Stimulated activated CD8-positive, alpha-beta memory T cell treated with anti-CD3 and anti-CD28 coated beads, Interleukin-12 subunit alpha, Interleukin-12 subunit beta, amount 100 ng/mL, for 4 hours (primary cell): Measurements from ENCODE around the gene MARCHF4.

Experiments used
- DNase-seq: peaks from one replicate; pipeline ENCODE4 v3.0.0-alpha.2; 2020; ENCODE audit warnings: low read depth

The MARCHF4 gene

GRCh38 chr2:216371721-216372702 lies at the start of gene MARCHF4:
TSS of gene MARCHF4 (minus strand) at chr2:216372483. CDS start at chr2:216370260, 2,223 bp downstream.
- peak; percentile 40 for DNase-seq

- DNase-seq = no peak
Measured at GRCh38 chr2:216420367-216421101, 48.3 kb upstream of the MARCHF4 start.

GRCh38 chr2:216418981-216419380 lies 46.7 kb upstream of the MARCHF4 start:
- DNase-seq = no peak

GRCh38 chr2:216416571-216417307 lies 44.5 kb upstream of the MARCHF4 start:
- no peak for DNase-seq

- DNase-seq = no peak
Measured at GRCh38 chr2:216415541-216415940, 43.3 kb upstream of the MARCHF4 start.

- no peak for DNase-seq
Measured at GRCh38 chr2:216414772-216415319, 42.6 kb upstream of the MARCHF4 start.

- DNase-seq = no peak
Measured at GRCh38 chr2:216413882-216414281, 41.6 kb upstream of the MARCHF4 start.

GRCh38 chr2:216412022-216412999 lies 40.0 kb upstream of the MARCHF4 start, which contains the start of gene SMARCAL1:
TSS of gene SMARCAL1 (plus strand) at chr2:216412484. CDS start at chr2:216414705, 2,221 bp downstream.
- peak; percentile 96 for DNase-seq

GRCh38 chr2:216410550-216410949 lies 38.3 kb upstream of the MARCHF4 start:
- DNase-seq = no peak

- no peak for DNase-seq
Measured at GRCh38 chr2:216408426-216409290, 36.4 kb upstream of the MARCHF4 start.

GRCh38 chr2:216406826-216407225 lies 34.5 kb upstream of the MARCHF4 start:
- no peak for DNase-seq

GRCh38 chr2:216405588-216405987 lies 33.3 kb upstream of the MARCHF4 start:
- DNase-seq = no peak

- DNase-seq = no peak
Measured at GRCh38 chr2:216404010-216404618, 31.8 kb upstream of the MARCHF4 start.

- no peak for DNase-seq
Measured at GRCh38 chr2:216402751-216403150, 30.5 kb upstream of the MARCHF4 start.

- DNase-seq = no peak
Measured at GRCh38 chr2:216399621-216400020, 27.3 kb upstream of the MARCHF4 start.

GRCh38 chr2:216394881-216395280 lies 22.6 kb upstream of the MARCHF4 start:
- DNase-seq = no peak

GRCh38 chr2:216392945-216393840 lies 20.9 kb upstream of the MARCHF4 start:
- no peak for DNase-seq

GRCh38 chr2:216392018-216392562 lies 19.8 kb upstream of the MARCHF4 start:
- DNase-seq = no peak
